ENCODE measurements around the gene TP73.

DNA sequence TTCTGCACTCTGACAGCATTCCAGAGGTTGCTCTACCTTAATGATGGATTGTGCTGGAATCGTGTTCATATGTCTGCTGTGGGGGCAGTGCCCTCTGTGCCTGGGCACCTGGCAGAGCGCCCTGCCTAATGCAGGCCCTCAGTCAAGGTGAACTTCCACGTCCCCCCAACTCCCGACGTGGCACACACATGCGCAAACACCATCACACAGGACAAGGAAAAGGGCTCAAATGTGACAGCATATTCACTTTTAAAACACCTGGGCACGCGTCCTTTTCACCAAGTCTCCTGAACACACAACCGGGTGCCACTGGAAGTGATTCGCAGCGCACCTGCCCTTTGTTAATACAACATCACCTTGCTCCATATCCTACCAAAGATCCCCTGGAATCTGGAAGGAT, 15.8 kb upstream of the TP73 start:
- TF ChIP-seq, protein P1, sequence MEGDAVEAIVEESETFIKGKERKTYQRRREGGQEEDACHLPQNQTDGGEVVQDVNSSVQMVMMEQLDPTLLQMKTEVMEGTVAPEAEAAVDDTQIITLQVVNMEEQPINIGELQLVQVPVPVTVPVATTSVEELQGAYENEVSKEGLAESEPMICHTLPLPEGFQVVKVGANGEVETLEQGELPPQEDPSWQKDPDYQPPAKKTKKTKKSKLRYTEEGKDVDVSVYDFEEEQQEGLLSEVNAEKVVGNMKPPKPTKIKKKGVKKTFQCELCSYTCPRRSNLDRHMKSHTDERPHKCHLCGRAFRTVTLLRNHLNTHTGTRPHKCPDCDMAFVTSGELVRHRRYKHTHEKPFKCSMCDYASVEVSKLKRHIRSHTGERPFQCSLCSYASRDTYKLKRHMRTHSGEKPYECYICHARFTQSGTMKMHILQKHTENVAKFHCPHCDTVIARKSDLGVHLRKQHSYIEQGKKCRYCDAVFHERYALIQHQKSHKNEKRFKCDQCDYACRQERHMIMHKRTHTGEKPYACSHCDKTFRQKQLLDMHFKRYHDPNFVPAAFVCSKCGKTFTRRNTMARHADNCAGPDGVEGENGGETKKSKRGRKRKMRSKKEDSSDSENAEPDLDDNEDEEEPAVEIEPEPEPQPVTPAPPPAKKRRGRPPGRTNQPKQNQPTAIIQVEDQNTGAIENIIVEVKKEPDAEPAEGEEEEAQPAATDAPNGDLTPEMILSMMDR (IDR thresholded peaks at IDR 0.05), result no peak
- TF ChIP-seq POLR2A (IDR thresholded peaks at IDR 0.05), result no peak
